DMS 273 (cell line): ENCODE measurements around the gene ACTN3.
"Not testable (repeated sequence)": the region's sequence is repeated elsewhere in the genome, so short reads cannot be mapped to it uniquely, and the experiment has no call there.

Experiments used
- DNase-seq: peaks from one replicate; lab custom pipeline; 2025; ENCODE audit not compliant: unreplicated experiment; lab: John Stamatoyannopoulos, UW

ACTN3 gene

GRCh38 chr11:66546368-66546965 is at the start of gene ACTN3:
TSS of gene ACTN3 (plus strand) at chr11:66546903. CDS start at chr11:66546938, 35 bp downstream.
- DNase-seq: peak; percentile 53

- no peak for DNase-seq
These were observed 49.5 kb upstream of the ACTN3 start for GRCh38 chr11:66497206-66497605.

GRCh38 chr11:66498506-66498905 is 48.2 kb upstream of the ACTN3 start:
- DNase-seq: no peak

DNA sequence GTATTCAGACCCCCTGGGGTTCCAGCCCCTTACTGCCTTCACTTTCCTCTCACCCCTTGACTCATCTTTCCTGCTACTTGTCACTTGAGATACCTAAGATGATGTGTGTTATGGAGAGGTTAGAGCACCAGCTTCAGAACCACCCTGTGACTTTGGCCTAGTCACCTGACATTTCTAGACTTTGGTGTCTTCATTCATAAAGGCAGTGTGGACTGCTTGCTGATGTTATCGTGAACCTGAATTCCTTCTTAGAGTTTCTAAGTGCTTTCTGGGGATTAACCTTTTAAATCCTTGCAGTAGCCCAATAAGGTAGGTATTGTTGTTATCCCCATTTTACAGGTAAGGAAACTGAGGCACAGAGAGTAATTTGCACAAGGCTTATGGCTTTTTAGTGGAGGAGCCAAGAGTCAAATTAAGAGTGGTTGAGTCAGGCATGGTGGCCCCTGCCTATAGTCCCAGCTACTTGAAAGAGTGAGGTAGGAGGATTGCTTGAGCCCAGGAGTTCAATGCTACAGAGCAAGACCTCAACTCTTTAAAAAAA is 41.4 kb upstream of the ACTN3 start:
- DNase-seq: no peak

- peak; percentile 41 for DNase-seq
These were observed 37.6 kb upstream of the ACTN3 start for GRCh38 chr11:66509131-66509561.

- DNase-seq: peak; percentile 91
These were observed 36.3 kb upstream of the ACTN3 start, which contains the start of gene BBS1 for GRCh38 chr11:66510271-66510989. TSS of gene BBS1 (plus strand) at chr11:66510635. CDS start at chr11:66510660, 25 bp downstream.

DNA sequence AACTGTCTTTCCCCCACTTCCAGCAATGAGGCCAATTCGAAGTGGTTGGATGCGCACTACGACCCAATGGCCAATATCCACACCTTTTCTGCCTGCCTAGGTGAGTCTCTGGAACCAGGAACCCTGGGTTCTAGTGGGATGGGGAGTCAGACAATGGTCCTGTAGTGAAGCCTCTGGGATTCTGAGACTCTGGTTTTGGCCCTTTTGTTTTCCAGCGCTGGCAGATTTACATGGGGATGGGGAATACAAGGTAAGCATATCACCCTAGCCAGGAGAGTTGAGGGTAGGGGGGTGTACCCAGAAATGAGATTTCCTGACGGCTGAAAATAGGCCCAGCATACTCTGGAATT is 35.7 kb upstream of the ACTN3 start:
- DNase-seq: no peak

DNA sequence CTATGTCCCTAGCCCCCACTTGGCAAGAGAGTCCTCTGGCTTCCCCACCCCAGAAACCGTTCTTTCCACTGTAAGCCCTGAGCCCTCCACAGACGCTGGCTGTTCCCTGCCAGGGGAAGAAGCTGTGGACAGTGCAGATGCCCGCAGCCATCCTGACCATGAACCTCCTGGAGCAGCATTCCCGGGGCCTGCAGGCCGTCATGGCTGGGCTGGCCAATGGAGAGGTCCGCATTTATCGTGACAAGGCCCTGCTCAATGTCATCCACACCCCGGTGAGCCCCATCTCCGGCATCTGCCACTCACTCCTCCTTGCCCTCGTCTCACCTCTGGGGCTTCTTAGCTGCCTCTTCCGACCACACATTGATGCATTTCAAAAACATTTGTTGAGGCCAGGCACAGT is 23.1 kb upstream of the ACTN3 start:
- no peak for DNase-seq

DNA sequence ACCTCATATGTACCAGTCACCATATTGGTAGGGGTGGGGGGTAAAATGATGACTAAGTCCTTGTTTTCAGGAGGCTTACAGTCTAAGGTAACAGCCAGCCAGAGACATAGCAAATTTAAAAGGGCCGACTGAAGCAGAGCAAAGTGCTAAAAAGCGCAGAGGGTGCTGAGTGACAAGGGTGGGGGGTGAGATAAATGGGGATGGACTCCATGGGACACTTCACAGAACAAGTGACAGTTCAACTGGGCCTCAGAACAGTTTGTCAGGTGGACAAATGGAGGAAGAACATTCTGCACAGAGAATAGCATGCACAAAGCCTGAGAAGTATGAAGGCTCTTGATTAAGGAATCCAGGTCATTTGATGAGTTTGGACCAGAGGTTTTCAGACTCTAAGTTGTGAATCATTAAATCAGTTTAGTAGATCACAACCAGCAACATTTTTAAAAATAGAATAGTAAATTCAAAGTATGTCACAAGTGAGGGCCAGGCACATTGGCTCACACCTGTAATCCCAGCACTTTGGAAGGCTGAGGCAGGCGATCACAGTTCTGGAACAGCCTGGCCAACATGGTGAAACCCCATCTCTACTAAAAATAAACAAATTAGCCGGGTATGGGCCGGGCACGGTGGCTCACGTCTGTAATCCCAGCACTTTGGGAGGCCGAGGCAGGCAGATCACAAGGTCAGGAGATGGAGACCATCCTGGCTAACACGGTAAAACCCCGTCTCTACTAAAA is 22.2 kb upstream of the ACTN3 start:
- DNase-seq: no peak

GRCh38 chr11:66529069-66529468 is 17.6 kb upstream of the ACTN3 start:
- no peak for DNase-seq

GRCh38 chr11:66529655-66530054 is 17.0 kb upstream of the ACTN3 start:
- no peak for DNase-seq

- no peak for DNase-seq
These were observed 15.6 kb upstream of the ACTN3 start for GRCh38 chr11:66530927-66531709.

GRCh38 chr11:66531841-66532240 is 14.9 kb upstream of the ACTN3 start:
- no peak for DNase-seq

GRCh38 chr11:66532784-66533183 is 13.9 kb upstream of the ACTN3 start:
- DNase-seq: no peak

GRCh38 chr11:66539170-66539869 is 7.4 kb upstream of the ACTN3 start:
- no peak for DNase-seq

GRCh38 chr11:66539870-66540213 is 6.9 kb upstream of the ACTN3 start:
- DNase-seq: no peak

DNA sequence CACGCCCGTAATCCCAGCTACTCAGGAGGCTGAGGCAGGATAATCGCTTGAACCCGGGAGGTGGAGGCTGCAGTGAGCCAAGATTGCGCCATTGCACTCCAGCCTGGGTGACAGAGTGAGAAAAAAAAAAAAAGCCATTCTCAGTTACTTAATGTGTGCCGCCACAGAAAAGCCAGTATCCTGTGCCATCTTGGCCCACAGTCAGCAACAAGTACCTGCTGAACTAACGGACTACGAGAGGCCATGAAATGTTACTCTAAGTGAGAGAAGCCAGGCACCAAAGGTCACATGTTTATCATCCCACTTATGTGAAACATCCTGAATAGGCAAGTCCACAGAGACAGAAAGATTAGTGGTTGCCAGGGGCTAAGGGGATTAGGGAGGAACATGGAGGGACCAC is 6.1 kb upstream of the ACTN3 start:
- not testable (repeated sequence) for DNase-seq

- no peak for DNase-seq
These were observed 4.8 kb upstream of the ACTN3 start for GRCh38 chr11:66541892-66542291.

- DNase-seq: no peak
These were observed 4.3 kb upstream of the ACTN3 start for GRCh38 chr11:66542362-66542761.

GRCh38 chr11:66543263-66544107 is 3.2 kb upstream of the ACTN3 start:
- no peak for DNase-seq
